ENCODE measurements around the gene CFP.

Gene CFP

GRCh38 chrX:47649271-47649670 lies 19.5 kb upstream of the CFP start:
- no peak for DNase-seq (ENCODE audit: low read depth)
- TF ChIP-seq, protein P1, sequence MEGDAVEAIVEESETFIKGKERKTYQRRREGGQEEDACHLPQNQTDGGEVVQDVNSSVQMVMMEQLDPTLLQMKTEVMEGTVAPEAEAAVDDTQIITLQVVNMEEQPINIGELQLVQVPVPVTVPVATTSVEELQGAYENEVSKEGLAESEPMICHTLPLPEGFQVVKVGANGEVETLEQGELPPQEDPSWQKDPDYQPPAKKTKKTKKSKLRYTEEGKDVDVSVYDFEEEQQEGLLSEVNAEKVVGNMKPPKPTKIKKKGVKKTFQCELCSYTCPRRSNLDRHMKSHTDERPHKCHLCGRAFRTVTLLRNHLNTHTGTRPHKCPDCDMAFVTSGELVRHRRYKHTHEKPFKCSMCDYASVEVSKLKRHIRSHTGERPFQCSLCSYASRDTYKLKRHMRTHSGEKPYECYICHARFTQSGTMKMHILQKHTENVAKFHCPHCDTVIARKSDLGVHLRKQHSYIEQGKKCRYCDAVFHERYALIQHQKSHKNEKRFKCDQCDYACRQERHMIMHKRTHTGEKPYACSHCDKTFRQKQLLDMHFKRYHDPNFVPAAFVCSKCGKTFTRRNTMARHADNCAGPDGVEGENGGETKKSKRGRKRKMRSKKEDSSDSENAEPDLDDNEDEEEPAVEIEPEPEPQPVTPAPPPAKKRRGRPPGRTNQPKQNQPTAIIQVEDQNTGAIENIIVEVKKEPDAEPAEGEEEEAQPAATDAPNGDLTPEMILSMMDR (IDR thresholded peaks at IDR 0.05; ENCODE audit: low read depth, low read length, missing control alignments), result no peak

GRCh38 chrX:47648376-47648775 lies 18.6 kb upstream of the CFP start:
- no peak for DNase-seq (ENCODE audit: low read depth)
- TF ChIP-seq, protein P1 (IDR thresholded peaks at IDR 0.05; ENCODE audit: low read depth, low read length, missing control alignments), result no peak
- no peak overlapping the region; the same call in 1 of the 2 replicates for H3K4me3 ChIP-seq (ENCODE audit: low read depth, low read length)

More at GRCh38 chrX:47649271-47649670, 19.5 kb upstream of the CFP start:
- peak overlapping the region; percentile 79 for H3K4me3 ChIP-seq (ENCODE audit: low read depth, low read length)

- H3K4me3 ChIP-seq (ENCODE audit: low read depth, low read length), result no peak overlapping the region
- no peak for DNase-seq (ENCODE audit: low read depth)
- TF ChIP-seq, protein P1 (IDR thresholded peaks at IDR 0.05; ENCODE audit: low read depth, low read length, missing control alignments), result no peak
Measured at GRCh38 chrX:47646636-47647035, 16.9 kb upstream of the CFP start.

DNA sequence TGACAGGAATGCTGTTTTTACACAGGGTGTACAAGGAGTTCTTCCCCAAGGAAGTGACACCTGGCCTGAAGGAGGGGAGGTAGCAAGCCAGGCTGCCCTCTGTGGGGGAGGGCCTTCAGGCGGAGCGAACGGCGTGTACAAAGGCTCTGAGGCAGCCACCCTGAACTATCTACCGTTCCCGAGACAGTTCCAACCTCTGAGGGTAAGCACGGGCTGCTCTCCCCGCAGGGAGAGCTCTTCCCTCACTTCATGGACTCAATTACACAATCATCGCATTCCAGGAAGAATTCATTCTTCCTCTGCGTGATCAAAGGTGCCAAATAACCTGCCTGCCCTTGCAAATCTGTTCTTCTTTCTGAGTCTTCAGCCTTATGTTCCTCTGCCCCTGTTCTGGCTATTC lies 15.8 kb upstream of the CFP start:
- DNase-seq (ENCODE audit: low read depth), result no peak
- H3K4me3 ChIP-seq (ENCODE audit: low read depth, low read length), result no peak overlapping the region
- TF ChIP-seq, protein P1 (IDR thresholded peaks at IDR 0.05; ENCODE audit: low read depth, low read length, missing control alignments), result no peak

GRCh38 chrX:47644557-47645091 lies 14.9 kb upstream of the CFP start:
- no peak for DNase-seq (ENCODE audit: low read depth)
- no peak overlapping the region for H3K4me3 ChIP-seq (ENCODE audit: low read depth, low read length)
- TF ChIP-seq, protein P1 (IDR thresholded peaks at IDR 0.05; ENCODE audit: low read depth, low read length, missing control alignments), result peak; percentile 63

DNA sequence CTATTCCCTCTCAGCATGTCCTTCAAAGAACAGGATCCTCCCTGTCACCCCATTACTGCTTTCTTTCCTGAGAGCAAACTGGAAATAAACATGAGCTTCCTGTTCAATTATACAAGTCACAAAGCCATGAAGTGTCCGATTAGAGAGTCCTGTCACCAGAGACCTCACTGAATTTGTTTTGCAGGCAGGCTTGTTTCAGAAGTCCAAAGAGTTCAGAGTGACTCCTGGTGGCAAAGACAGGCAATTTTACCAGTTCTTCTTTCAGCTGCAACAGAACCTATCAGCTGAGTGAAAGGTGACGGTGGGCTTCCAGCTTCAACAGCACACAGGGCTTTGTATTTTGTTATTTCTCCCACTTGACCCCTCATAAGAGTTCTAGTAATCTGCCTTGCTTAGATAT lies 14.2 kb upstream of the CFP start:
- H3K4me3 ChIP-seq (ENCODE audit: low read depth, low read length), result no peak overlapping the region
- DNase-seq (ENCODE audit: low read depth), result no peak
- TF ChIP-seq, protein P1 (IDR thresholded peaks at IDR 0.05; ENCODE audit: low read depth, low read length, missing control alignments), result peak; percentile 12

GRCh38 chrX:47638816-47639215 lies 9.1 kb upstream of the CFP start:
- TF ChIP-seq, protein P1 (IDR thresholded peaks at IDR 0.05; ENCODE audit: low read depth, low read length, missing control alignments), result no peak
- no peak for DNase-seq (ENCODE audit: low read depth)
- no peak overlapping the region for H3K4me3 ChIP-seq (ENCODE audit: low read depth, low read length)
